GM18505 (cell line): Measurements from ENCODE around the gene NEK7.

Source experiments
- ATAC-seq: cut with Tn5 transposase; IDR thresholded peaks from one replicate; pipeline ENCODE4 v1.9.1; 2021; ENCODE audit not compliant: unreplicated experiment
- POLR2A ChIP-seq: IDR thresholded peaks from 4 replicates; pipeline ENCODE4 v1.6.1; 2011; ENCODE audit warnings: borderline replicate concordance; ENCODE audit not compliant: insufficient read depth, insufficient read length; ENCODE audit errors: extremely low read depth

NEK7 gene

DNA sequence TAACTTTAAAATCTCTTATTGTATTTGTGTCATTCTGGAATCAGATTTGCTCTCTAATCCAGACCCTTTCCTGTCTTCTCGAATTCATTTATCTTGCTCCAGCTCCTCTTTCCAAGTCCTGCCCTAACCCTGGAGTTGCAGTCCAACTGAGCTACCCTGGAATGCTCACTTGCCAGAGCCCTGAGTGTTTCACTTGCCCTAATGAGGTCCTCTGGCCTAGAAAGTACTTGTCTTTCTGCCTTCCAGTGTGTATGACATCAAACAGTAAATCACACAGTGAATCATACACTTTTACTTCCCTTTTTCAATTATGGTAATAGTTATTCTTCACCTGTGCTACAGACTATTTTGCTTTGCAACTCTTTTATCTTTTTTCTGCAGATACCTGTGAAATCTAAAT lies 96.9 kb downstream of the NEK7 start:
- TF ChIP-seq POLR2A = no peak
- peak; percentile 99 for ATAC-seq

DNA sequence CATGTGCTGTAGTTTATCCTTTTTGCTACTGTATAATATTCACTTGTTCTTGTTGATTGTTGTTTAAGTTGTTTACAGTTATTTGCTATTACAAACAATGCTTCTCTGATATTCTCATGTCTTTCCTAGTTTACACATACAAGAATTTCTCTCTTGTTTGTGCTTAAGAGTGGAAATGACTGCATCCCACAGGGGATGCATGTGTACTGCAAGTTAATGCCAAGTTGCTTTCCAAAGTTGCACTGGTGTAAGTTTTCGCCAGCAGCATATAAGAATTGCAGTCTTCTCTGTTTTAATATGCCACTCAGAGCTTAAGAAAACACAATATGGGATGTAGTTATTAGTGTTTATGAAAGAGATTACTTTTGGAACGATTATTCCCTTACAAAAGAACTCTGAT lies 97.7 kb downstream of the NEK7 start:
- ATAC-seq = no peak
- TF ChIP-seq POLR2A = no peak

DNA sequence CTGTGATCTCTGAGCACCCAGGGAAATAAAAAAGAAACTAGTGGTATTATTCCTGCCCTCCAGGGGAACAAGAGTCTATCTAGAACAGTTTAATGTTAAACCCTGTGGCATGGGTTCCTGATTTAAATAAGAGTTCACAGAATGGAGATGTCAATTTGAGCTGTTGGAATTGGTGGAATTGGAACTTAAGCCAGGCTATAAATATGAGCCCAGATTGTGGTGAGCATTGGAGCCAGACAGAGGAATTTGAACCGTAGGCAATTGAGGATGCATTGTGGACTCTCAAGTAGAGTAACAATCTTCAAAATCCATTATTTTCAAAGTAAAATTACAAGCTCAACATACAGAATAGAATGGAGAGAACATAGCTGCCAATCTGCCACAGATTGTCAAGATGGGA lies 98.2 kb downstream of the NEK7 start:
- TF ChIP-seq POLR2A = no peak
- no peak for ATAC-seq

DNA sequence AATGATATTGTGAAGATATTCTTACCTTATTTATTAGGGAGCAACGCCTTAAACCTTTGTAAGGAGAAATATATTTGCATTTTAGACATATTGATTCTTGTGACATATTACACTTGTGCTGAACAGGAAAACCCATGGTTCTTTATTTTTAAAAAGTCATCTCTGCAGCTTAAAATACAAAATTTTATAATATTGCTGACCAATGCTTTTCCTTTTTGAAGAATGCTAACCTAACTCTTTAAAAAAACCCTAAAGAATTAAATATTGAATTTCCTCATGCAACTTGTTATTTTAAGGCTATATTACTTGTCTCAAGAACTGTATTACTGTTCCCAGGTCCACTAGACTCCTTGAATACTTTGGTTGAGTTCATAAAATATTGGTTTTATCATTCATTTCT lies 99.0 kb downstream of the NEK7 start:
- no peak for TF ChIP-seq POLR2A
- no peak for ATAC-seq

DNA sequence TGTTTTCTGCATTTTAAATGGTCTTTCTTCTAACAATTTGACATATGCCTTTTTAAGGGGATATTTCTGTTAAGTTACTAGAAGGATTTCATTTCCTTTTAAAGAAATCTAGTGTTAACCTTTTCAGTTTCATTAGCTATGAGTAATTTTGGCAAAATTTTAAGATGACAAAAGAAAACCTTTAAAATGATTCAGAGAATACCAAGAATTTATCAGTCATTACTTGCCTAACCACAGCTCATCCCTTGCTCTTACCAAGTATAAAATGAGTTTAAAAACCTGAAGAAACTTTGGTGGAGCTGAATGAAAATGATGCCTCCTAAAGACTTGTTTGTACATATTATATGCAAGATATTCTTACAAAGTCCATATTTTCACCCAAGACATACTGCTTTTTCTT lies 101.7 kb downstream of the NEK7 start:
- TF ChIP-seq POLR2A = no peak
- no peak for ATAC-seq

DNA sequence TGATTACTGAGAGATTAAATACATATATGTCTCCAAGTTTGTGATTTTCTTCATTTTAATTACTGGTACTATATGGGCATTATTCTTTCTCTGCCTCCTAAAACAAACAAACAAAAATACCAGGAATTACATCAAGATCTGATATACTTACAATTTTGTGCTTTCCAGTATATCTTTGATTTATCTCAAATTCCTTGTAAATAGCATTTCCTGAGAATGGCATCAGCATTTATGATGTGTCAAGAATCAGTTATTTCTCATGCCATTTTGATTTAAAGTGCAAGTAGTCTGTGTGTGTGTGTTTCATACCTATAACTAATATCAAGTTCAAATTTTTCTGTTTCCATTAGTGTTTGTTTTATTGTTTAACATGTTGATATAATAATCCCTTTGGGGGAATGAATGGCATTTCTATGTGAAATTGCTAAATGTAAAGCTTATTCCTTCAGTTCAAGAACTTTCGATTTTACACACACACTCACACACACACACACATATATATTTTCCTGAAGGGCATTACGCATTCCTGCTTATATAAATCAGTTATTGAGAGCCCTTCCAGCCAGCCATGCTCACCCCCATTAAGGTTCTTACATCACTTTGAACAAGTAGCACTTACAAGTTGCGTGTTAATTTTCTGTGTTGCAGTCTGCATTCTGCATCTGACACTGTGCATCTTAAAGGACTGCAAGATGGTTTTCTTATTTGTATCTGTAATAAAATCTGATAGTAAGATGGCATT lies 102.7 kb downstream of the NEK7 start:
- no peak for TF ChIP-seq POLR2A
- no peak for ATAC-seq

DNA sequence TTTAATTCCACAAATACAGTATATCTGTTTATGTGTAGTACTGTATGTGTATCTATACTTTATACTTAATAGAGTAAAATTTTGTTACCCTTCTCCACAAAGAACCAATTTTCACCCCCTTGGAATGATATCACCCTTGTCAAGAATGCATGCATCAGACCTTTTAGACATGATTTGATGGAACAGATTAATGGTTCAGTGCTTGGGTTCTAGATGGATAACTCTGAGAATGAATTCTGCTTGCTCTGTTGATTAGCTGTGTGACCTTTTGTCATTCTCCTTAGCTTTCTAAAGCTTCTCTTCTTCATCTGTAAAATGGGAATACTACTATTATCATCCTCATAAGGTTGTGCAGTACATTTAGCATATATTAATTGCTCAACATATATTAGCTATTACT lies 105.1 kb downstream of the NEK7 start:
- no peak for ATAC-seq
- no peak for TF ChIP-seq POLR2A

DNA sequence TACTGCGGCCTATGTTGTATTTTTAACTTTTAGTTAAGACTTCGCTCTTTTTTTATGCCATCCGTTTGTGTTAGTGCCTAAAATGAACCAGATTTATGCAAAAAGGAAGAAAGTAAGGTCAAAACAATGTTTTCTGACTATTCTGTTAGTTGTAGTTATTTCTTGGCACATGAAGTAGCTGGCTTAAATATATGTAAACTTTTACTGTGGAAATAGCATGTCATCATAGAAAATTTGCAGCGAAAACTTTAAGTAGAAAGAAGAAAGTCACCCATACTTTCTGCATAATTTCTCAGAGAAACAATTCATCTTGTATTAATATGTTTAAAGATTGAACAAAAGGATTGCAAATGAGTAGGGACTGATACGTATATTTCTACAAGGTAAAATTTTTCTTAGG lies 106.4 kb downstream of the NEK7 start:
- ATAC-seq = no peak

DNA sequence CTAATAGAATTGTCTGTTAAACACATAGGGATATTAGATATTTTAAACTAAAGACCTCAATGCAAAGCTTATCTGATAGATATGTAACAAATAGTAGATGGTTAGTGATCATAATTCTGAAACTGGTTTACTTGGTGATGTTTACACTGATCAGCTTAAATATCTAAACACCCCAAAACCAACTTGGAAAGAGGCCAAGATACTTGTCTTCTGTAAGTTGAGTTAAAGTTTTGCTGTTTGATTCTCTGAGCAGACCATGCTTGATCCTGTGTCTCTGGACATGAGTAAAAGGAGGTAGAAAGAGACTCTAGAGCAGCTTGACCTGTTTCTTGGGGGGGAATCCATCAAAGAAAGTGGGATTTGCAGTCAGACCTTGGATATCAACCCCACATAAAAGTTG lies 107.5 kb downstream of the NEK7 start:
- no peak for TF ChIP-seq POLR2A
- no peak for ATAC-seq

More for the DNA sequence above, 106.4 kb downstream of the NEK7 start:
- TF ChIP-seq POLR2A = no peak

DNA sequence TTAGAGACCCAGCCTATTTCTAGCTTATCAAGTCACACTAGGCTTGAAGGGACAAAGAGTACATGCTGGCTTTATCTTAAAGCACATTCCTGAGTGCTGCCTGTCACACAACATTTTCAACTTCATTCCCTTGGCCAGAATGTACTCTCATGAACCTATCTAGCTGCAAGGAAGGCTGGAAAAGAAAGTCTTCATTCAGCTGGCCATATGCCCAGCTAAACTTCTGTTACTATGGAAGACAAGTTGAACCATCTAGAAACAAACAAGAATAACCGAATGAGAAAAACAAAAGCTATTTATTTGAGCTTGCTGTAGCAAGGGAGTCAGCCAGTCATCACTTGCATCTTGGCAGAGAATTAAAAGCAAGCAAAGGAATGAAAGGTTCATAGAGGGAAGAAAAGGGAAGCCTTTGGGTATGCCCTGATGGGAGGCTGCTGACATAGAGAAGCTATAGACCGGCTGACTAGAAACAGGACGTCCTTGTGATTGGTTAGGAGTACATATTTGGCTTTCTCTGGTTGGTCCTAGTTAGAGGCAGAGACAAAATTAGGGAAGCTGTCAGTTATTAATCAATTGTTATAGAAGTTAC lies 108.4 kb downstream of the NEK7 start:
- ATAC-seq = no peak
- no peak for TF ChIP-seq POLR2A

DNA sequence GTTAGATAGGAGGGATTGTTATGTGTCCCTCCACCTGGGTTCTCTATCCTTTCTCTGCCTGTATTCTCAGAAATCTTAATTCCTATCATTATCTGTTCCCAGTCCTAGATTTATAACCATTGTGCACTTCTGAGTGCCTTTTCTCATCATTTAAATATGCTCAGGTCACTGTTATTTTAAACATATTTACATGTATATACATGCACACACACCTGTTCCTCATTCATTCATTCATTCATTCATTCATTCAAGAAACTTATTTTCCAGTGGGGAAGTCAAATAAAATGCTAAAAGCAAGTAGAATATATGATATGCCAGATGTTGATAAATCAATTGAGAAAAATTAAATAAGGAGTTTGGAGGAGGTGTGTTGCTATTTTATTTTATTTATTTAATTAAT lies 110.3 kb downstream of the NEK7 start:
- TF ChIP-seq POLR2A = no peak
- no peak for ATAC-seq

DNA sequence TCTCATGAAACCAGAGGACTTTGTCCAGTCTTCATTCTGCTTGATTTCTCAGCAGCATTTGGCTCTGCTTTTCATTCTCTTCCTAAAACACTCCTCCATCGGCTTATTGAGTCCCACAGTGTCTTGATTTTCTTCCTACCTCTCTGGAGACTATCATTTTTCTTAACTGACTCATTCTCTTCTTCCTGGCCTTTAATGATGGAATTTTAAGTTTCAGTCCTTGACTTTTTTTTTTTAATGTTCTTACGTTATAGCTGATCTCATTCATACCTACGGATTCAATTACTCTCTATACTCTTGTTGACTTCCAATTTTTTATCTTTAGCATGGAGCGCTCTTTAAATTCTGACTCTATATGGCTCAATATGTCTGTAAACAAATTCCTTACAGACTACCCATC lies 111.1 kb downstream of the NEK7 start:
- TF ChIP-seq POLR2A = no peak
- ATAC-seq = no peak

DNA sequence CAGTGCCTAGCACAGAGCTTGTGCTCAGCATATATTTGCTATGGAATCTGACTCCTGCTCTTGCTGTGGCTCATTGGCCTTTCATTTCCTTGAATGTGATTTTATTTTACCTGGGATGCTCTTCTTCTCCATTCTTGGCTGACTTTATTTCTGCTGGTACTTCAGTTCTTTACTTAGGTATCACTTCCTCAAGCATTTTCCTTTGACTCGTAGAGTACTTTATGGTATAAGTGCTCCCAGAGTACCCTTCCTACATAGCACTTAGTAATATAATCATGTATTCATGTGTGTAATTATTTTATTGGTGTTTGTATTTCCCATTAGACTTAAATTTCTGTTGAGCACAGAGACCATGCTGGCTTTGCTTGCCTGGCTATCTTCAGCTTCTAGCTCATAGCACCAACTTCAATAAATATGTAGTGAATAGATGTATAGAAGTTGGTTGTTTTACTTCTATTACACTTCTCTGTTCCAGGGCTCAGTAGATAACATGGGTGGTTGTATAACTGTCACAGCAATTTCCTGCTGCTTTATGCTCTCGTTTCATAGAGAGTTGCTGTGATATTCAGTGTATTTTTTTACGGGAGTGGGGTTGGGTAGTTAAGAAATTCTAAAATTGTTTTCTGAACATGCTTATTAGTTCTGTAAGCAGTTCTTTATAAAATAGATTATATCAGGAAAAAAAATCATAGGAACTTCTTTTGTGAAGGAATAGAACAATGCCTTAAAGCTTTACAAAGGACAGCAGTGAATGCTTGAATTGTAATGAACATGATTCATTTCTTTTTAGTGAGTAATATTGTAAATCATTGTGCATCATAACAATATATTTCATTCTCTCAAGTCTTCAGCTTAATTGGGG lies 112.2 kb downstream of the NEK7 start:
- TF ChIP-seq POLR2A = no peak
- no peak for ATAC-seq

DNA sequence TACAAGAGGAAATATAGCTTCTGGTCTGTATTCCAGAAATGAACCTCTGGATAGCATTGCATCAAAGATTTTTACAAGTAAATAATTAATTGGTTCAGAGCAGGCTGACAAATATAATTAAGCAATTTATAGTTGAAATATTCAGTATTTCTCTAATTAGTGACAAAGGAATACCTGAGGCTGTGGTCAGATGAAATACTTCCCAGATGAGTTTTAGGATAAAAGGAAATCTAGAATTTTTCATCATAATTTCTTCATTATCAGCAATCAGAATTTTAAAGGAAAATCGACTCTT lies 112.8 kb downstream of the NEK7 start:
- no peak for ATAC-seq
- TF ChIP-seq POLR2A = no peak
